Breast epithelium (tissue), 4 donors: ENCODE results near the gene CLCN7. TPM values are rescaled to one million over a fixed set of nuclear protein-coding genes. Genes with fewer than 3 reads are reported as not detected.

Experiments
- DNase-seq, 2 donors: peaks; one replicate each; pipeline ENCODE4 v3.0.0-alpha.2; 2019; ENCODE audit warnings: low spot score in 2 of 2
- H3K27ac ChIP-seq, 2 donors: fragments of 200-600 bp; sonication (generic) in 1 of 2; one replicate each; pipeline ENCODE4 v1.5.1; 2016 to 2019; ENCODE audit warnings: mild to moderate bottlenecking in 1 of 2
- H3K27me3 ChIP-seq, 2 donors: fragments of 200-600 bp; sonication (generic) in 1 of 2; one replicate each; pipeline versions ENCODE4 v1.5.1 to v1.6.0; 2017 to 2019; ENCODE audit warnings: control low read depth in 1 of 2, mild to moderate bottlenecking in 1 of 2
- H3K36me3 ChIP-seq: fragments of 200-600 bp; one replicate; pipeline ENCODE4 v1.5.1; 2019
- H3K4me1 ChIP-seq, 2 donors: fragments of 200-600 bp; sonication (generic); one replicate each; pipeline ENCODE4 v1.5.1; 2016 to 2019; ENCODE audit warnings: control low read depth in 1 of 2
- H3K4me3 ChIP-seq, 3 donors: fragments of 200-600 bp; sonication (generic); 1 replicate in 2 of 3; 2 replicates in 1 of 3; pipeline ENCODE4 v1.5.1; 2016 to 2019; ENCODE audit warnings: mild to moderate bottlenecking in 3 of 3, moderate library complexity in 2 of 3
- H3K9me3 ChIP-seq, 2 donors: fragments of 200-600 bp; sonication (generic) in 1 of 2; one replicate each; pipeline ENCODE4 v1.5.1; 2016 to 2019; ENCODE audit warnings: control low read depth in 1 of 2
- CTCF ChIP-seq, 3 donors: fragments of 450-650 bp; IDR thresholded peaks; one replicate each; pipeline ENCODE4 v1.5.1; 2016 to 2017; ENCODE audit warnings: antibody characterized with exemption in 3 of 3, mild to moderate bottlenecking in 3 of 3, moderate library complexity in 3 of 3
- POLR2A ChIP-seq: fragments of 450-650 bp; IDR thresholded peaks from one replicate; pipeline ENCODE4 v1.6.1; 2016; ENCODE audit warnings: antibody characterized with exemption, mild to moderate bottlenecking, moderate library complexity
- POLR2AphosphoS5 ChIP-seq, 3 donors: sonication (generic); formaldehyde crosslinking; IDR thresholded peaks; one replicate each; pipeline ENCODE4 v1.6.1; 2017; ENCODE audit warnings: antibody characterized with exemption in 3 of 3
- intact Hi-C: fragments of 100-400 bp; cut with DNase I; formaldehyde crosslinking; loops from one replicate; pipeline ENCODE4 v1.15.1; 2023; ENCODE audit warnings: low total_unique reads
- total RNA-seq, 3 donors: library from RNA; depleted of rRNA; stranded (reverse); fragments of >200 nt; gene quantifications; one replicate each; pipeline ENCODE4 v1.1.0, GENCODE V29; 2016

The CLCN7 gene
- total RNA-seq, 3 donors from 2014 or later, result 52.2 to 72.3 (median 71.4) TPM

- intact Hi-C loops, result no loop called here
- peaks cover 6% of the 10 kb centered on the region for H3K36me3 ChIP-seq
Measured at GRCh38 chr16:1494129-1494640, 19.4 kb upstream of the CLCN7 start.

GRCh38 chr16:1493746-1494094 is 18.9 kb upstream of the CLCN7 start:
- TF ChIP-seq POLR2A (no peak), POLR2AphosphoS5 (IDR thresholded peaks at IDR 0.05) (no peak), CTCF (IDR thresholded peaks at IDR 0.05) (no peak)
- Histone ChIP-seq H3K36me3 (peaks cover 6% of the 10 kb centered on the region), H3K27ac (peak overlapping the region; percentile 90 to 91), H3K9me3 (no peaks in the 10 kb centered on the region), H3K4me1 (peaks cover 6 to 12% of the 10 kb centered on the region in 2 donors), H3K27me3 (no peaks in the 10 kb centered on the region), H3K4me3 (peak overlapping the region; percentile 76 to 95 (median 88))
- DNase-seq, result no peak
- intact Hi-C loops, result no loop called here

More at GRCh38 chr16:1494129-1494640, 19.4 kb upstream of the CLCN7 start:
- peak overlapping the region; percentile 76 to 95 (median 88) for H3K4me3 ChIP-seq
- no peak for DNase-seq
- peaks cover 6 to 12% of the 10 kb centered on the region in 2 donors for H3K4me1 ChIP-seq
- H3K9me3 ChIP-seq, result no peaks in the 10 kb centered on the region
- TF ChIP-seq POLR2AphosphoS5 (IDR thresholded peaks at IDR 0.05) (no peak), POLR2A (no peak), CTCF (IDR thresholded peaks at IDR 0.05) (peak in 2 of 3 donors; percentile 14 to 20)
- H3K27ac ChIP-seq, result peak overlapping the region in 1 of 2 donors; percentile 90
- H3K27me3 ChIP-seq, result no peaks in the 10 kb centered on the region

GRCh38 chr16:1492923-1493745 is 18.3 kb upstream of the CLCN7 start, which contains the start of gene TELO2:
Gene TELO2, plus strand, starts transcription at chr16:1493360. Its CDS starts 922 bp downstream, at chr16:1494282.
- Histone ChIP-seq H3K4me1 (peaks cover 6 to 12% of the 10 kb centered on the region in 2 donors), H3K36me3 (peaks cover 6% of the 10 kb centered on the region), H3K27ac (peak within 1 kb of the TSS; percentile 90 to 91), H3K9me3 (no peaks in the 10 kb centered on the region), H3K27me3 (no peaks in the 10 kb centered on the region), H3K4me3 (peak within 1 kb of the TSS; percentile 76 to 95 (median 88))
- peak; percentile 55 to 77 for DNase-seq
- intact Hi-C loops, result no loop called here
- TF ChIP-seq CTCF (IDR thresholded peaks at IDR 0.05) (no peak), POLR2AphosphoS5 (IDR thresholded peaks at IDR 0.05) (peak; percentile 22 to 68 (median 66))

- Histone ChIP-seq H3K9me3 (no peaks in the 10 kb centered on the region), H3K4me1 (peaks cover 6 to 12% of the 10 kb centered on the region in 2 donors), H3K4me3 (peak overlapping the region; percentile 76 to 95 (median 88)), H3K27ac (peak overlapping the region; percentile 90 to 91), H3K36me3 (peaks cover 6% of the 10 kb centered on the region), H3K27me3 (no peaks in the 10 kb centered on the region)
- TF ChIP-seq POLR2A (no peak), CTCF (IDR thresholded peaks at IDR 0.05) (no peak), POLR2AphosphoS5 (IDR thresholded peaks at IDR 0.05) (no peak)
- DNase-seq, result no peak
- intact Hi-C loops, result no loop called here
Measured at GRCh38 chr16:1492082-1492922, 17.5 kb upstream of the CLCN7 start.
